HG03135 (cell line): ENCODE measurements around the gene XRCC6.
"Not testable (repeated sequence)": the region's sequence is repeated elsewhere in the genome, so short reads cannot be mapped to it uniquely, and the experiment has no call there.

Experiments
- ATAC-seq: cut with Tn5 transposase; IDR thresholded peaks from one replicate; pipeline ENCODE4 v1.9.1; 2021; ENCODE audit warnings: mild to moderate bottlenecking, moderate library complexity; ENCODE audit not compliant: unreplicated experiment

XRCC6 gene

DNA sequence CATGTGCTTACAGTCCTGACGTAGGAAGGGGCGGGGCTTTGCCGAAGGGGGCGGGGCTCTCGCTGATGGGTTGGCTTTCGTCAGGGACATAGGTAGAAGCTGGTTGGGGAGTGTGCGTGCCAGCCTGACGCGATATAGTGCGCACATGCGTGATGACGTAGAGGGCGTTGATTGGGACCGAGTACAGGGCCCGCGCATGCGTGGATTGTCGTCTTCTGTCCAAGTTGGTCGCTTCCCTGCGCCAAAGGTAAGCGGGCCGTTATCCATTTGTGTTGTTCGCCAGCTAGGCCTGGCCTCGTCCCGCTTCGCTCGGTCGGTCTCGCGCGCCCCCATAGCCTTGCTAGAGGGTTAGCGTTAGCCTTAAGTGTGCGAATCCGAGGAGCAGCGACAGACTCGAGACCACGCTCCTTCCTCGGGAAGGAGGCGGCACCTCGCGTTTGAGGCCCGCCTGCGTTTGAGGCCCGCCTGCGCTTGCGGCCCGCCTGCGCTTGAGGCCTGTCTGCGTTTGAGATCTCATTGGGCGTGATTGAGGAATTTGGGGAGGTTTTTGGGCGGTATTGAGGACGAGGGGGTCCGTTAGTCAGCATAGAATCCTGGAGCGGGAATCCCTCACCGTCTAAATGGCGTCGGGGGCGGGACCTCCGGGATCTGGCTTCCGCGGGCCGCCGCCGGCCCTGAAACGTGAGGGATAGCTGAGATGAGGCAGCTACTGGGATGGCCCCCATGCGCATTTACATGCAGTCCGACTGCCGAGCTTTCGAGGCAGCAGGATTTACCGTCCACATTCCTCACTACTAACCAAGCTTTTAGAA is at the start of gene XRCC6:
Gene XRCC6, plus strand, starts transcription at position 197 of the 812 bp plus-strand sequence. CDS start 710 bp downstream, outside the sequence.
- ATAC-seq = peak; percentile 76

DNA sequence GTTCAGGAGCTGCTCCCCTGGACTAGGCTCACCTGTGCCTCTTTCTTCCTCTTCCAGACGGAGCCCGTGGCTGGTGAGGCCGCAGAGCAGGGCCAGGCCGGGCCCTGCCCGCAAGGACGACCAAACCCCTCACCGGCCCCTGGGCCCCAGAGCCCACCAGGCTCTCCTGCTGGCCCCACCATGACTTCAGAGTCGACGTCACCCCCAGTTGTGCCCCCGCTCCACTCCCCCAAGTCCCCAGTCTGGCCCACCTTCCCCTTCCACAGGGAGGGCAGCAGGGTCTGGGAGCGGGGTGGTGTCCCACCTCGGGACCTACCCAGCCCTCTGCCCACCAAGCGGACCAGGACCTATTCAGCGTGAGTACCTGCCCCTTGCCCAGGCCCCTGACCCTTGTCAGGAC is 49.3 kb upstream of the XRCC6 start:
- no peak for ATAC-seq

DNA sequence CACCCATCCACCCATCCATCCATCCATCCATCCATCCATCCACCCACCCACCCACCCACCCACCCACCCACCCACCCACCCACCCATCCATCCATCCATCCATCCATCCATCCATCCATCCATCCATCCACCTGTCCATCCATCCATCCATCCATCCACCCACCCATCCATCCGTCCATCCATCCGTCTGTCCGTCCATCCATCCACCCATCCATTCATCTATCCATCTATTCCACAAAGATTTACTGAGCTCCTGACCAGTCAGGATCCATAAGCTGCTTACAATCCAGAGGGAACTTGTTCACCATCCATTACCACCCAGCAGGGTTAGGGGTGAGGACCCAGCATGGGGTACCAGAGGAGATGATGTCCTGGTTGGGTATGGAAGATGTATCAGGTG is 48.8 kb upstream of the XRCC6 start:
- not testable (repeated sequence) for ATAC-seq

DNA sequence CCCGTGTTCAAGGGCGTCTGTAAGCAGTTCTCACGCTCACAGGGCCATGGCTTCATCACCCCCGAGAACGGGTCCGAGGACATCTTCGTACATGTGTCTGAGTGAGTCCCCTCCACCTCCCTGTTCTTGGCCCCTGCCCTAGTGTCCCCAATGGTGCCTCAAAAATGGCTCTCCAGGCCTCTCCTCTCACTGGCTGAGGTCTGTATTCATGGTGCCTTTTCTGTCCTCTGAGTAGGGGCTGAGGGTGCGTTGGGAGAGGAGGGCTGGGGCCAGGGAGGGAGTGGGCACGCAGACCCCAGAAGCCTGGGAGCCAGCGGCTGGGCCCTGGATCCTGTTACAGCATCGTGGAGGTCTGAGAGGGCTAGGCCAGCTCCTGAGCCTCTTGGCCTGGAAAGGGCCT is 47.4 kb upstream of the XRCC6 start:
- ATAC-seq = no peak

DNA sequence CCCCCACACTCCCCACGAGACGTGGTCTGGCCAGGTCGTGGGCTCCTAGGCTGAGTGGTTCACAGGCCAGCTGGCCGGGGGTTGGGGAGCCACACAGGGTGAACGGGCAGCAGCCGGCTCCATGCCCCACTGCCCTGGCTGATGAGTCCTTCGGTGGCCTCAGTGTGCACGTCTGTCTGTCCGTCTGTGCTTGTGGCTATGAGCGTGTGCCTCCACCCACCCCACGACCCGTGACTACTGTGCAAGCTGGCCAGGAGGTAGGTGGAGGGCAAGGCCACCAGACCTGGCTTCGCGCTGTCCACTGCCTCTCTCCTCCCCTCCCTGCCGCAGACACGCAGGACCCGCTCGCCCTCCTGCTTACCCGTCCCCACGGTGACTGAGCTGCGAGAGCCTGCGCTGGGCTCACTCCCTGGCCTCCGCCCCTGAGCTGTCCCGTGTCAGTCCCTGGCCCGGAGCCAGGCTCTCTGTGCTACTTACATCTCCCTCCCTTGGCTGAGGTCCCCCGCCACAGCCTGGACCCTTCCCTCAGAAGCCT is 46.2 kb upstream of the XRCC6 start:
- no peak for ATAC-seq

DNA sequence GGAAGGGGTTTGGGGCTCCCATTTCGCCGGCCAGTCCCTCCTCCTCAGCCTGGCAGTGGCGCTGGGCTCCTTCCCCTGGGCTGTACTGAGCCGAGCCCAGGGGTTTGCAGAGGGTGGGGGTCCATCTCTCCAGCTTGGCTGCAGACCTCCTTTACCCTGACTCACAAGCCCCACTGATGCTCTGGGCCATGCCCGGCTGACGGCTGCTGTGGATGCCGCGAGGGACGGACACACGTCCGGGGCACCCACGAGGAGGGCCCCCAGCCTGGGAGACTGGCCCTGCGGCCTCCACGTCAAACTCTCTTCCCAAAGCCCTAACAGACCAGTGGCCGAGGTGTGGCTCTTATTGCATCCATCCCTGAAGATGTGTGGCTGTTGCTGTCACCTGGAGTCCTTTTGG is 45.6 kb upstream of the XRCC6 start:
- ATAC-seq = no peak

DNA sequence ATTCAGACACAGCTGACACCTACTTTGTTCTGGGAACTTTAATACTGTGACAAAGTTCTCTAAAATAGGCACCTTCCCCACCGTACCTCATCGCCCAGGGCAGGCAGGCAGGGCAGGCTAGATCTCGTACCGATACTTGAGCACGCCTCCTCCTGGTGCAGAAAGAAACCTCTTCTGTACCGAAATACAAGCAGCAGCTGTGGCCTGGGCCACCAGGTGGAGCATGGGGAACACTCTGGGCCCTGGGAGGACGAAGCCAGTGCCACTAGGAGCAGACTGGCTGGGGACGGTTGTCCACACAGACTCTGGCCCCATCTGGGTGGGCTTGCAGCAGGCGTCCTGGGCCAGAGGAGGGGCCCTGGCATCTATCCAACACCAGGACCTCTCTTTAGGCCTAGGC is 44.2 kb upstream of the XRCC6 start:
- no peak for ATAC-seq

DNA sequence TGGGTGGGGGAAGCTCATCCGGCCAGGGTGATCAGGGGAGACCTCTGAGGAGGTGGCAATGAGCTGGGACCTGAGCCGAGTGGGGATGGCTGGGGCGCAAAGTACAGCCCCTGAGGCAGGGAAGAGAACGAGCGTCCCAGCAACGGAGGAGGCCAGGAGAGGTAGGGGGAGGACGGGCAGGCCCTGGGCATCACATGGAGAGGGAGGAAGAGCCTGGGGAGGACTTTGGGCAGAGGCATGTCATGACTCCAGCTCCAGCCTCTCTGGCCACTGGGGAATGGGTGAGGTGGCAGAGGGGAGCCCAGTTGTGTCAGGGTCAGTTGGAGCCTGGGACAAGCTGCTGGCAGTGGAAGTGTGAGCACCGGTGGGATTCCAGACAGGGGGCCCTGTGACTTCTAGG is 43.0 kb upstream of the XRCC6 start:
- no peak for ATAC-seq

DNA sequence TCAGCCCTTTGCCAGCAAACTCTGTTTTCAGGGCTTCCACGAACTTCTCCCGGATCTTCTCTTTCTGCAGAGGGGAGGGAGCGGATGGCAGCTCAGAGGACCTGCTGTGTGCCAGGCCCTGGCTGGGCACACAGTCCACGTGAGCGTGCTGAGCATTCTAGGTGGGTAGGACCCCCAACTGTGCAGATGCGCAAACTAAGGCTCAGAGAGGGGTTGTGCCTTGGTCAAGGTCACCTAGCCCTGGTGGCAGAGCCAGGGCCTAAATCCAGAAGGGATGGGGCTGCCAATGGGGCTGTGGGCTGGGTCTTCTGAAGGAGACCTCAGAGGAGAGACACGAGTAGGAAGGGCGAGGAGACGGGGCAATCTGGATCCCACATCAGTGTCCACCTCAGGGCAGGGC is 42.3 kb upstream of the XRCC6 start:
- no peak for ATAC-seq

DNA sequence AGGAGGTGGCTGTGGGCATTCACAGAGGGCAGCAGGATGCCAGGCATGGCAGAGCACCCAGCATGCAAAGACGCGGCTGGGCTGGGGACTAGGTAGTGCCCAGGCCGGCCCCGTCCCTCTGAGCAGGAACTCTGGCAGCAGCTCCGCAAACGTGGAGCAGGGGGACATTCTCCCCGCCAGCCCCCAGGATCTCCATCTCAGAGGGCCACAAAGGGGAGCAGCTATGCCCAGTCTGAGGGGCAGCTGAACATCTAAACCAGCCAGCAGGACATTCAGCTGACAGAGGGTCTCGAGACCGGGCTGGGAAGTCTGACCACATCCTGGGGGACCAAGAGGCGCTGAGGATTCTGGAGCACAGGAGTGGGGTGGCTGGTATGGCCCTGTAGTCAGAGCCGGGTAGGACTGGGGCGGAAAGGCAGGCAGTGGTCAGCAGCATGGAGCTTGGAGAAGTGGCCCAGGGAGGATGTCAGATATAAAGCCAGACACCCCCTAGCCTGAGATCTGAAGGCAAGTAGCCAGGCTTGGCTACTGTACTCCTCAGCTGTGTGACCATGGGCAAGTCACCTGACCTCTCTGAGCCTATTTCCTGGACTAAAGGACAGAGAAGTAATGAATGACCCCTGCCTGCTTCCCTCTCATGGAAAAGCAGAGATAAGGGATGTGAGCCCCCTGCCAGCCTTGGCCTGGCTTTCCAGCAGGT is 41.6 kb upstream of the XRCC6 start:
- no peak for ATAC-seq

DNA sequence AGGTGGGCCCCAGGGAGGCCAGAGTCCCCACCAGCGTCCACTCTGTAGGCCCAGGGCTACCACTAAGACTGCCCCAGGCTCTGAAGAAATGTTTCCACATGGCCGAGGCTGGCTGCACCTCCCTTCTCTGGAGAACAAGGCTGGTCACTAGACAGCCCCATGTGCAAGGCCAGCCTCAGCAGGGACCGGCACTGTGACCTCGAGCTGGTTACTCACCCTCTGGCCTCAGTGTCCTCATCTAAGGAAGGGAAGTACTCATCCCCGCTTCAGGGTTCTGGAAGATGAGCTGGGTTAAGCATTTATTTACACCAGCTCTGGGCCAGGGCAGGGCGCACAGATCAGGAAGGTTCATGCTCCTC is 41.1 kb upstream of the XRCC6 start:
- ATAC-seq = no peak

DNA sequence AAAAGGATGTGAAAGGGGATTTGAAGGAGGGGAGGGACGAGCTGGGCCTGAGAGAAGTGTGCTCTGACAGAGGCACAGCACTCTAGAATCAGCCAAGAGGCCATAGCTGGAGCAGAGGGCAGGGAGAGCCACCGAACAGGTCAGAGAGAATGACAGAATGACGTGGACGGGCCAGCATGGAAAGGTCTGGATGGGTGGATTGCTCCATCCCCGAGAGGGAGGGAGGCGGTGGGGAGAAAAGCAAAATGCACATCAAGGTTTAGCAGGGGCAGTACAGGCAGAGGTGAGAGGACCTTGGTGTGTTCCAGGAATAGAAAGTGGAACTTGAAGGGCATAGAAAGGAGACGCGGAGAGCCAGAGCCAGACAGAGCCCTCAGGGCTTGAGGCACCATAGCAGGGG is 38.4 kb upstream of the XRCC6 start:
- ATAC-seq = no peak

DNA sequence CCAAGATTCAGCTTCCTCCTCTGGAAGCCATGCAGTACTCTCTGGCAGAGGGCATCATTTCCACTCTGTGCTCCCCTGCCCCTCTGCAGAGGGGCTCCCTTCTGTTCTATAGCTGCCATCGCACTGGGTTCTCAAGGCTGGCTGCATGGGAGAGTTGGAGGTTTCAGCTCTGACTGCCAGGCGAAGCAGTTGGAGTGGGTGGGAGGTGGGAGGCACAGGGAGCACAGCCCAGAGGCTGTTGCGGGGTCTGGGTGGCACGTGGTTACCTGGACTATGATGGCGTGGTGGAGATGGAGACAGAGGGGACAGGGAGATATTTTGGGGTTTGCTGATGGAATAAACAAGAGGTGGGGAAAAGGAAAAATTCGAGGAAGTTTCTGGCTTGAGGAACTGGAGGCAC is 36.2 kb upstream of the XRCC6 start:
- ATAC-seq = no peak

DNA sequence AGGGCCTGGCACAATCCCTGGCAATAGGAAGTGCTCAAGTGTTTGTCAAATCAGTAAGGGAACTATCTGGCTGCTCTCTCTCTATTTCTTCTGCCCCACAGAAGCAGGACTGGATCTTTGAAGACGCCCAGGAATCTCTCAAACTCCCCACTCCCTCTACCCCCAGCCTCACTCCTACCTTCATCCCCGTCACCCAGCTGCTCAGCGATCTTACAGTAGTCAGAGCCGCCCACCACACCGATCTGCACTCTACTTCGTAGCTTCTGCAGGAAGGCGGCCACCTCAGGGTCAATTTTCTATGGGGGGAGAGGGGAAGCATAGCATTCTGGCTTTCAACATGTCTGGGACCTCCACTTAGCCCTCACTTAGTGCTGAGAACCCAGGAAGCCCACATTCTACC is 35.2 kb upstream of the XRCC6 start:
- ATAC-seq = no peak

DNA sequence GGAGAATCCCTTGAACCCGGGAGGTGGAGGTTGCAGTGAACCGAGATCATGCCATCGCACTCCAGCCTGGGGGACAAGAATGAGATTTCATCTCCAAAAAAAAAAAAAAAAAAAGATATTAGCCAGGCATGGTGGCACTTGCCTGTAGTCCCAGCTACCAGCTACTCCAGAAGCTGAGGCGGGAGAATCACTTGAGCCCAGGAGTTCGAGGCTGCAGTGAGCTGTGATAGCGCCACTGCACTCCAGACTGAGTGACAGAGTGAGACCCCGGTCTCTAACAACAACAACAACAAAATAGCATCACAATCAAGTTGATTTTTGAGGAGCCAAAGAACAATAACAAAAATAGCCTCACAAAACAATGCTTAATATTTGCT is 33.8 kb upstream of the XRCC6 start:
- ATAC-seq = no peak

DNA sequence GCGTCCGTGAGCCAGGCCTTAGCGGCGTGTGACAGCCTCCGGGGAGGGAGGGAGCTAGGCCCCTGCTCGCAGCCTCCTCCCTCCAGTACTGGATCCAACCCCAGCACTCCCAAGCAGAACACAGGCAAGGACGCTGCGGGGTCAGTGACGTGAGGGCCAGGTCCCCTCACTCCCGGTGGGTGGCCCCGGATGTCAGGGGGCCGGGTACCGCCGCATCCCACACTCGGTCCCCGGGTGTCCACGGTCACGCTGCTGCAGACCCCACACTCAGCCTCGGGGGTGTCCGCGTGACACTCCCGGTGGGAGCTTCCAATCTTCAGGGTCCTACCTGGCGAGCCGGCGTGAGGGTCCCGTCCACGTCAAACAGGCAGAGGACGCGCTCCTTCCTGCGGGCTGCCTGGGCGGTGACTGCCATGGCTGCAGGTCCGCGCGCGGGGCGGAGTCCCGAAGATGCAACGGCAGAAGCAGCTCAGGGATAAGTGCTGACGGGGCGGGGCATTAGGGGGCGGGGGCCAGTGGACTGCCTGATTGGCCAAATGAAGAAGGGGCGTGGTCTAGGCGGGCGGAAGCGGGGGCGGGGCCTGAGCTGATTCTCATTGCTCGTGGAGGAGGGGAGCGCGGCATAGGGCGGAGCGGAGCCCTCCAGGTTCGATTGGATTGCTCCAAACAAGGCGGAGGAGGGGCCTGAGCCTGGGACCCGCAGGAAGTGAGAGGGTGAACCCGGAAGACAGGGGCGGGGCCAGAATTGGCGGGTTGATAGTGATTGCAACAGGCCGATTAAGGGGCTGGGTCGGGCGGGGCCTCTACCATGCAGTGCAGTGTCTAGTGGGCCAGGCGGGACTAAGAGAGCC is 31.5 kb upstream of the XRCC6 start, which contains the start of gene PMM1:
Gene PMM1, minus strand, starts transcription at position 450 of the 851 bp plus-strand sequence. Its CDS starts 35 bp downstream, at position 415.
- ATAC-seq = peak; percentile 88

DNA sequence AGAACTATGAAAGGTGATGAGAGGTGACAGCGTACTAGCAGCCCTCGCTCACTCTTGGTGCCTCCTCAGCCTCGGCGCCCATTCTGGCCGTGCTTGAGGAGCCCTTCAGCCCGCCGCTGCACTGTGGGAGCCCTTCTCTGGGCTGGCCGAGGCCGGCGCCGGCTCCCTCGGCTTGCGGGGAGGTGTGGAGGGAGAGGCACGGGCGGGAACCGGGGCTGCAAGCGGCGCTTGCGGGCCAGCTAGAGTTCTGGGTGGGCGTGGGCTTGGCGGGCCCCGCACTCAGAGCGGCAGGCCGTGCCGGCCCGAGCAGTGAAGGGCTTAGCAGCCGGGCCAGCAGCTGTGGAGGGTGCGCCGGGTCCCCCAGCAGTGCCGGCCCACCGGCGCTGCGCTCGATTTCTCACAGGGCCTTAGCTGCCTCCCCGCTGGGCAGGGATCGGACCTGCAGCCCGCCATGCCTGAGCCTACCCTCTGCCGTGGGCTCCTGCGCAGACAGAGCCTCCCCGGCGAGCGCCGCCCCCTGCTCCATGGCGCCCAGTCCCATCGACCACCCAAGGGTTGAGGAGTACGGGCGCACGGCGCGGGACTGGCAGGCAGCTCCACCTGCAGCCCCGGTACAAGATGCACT is 27.6 kb upstream of the XRCC6 start:
- not testable (repeated sequence) for ATAC-seq

DNA sequence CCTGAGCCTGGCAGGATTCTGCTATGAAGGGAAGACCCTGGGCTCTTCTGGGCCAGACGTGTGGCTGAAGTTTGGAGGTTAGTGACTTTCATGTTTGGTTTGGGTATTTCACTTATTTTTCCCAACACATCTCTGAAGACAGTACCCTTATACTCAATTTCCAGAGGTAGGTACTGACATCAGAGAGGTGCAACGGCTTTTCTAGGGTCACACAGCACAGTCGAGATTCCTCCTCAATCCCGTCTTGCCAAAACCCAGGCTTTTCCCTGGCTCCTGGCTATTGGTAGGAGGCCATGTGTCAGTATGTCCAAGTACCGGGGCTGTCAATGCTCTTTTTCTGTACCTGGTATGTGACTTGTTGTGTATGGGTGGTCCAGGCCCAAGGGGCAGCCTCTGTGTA is 25.4 kb upstream of the XRCC6 start:
- no peak for ATAC-seq

DNA sequence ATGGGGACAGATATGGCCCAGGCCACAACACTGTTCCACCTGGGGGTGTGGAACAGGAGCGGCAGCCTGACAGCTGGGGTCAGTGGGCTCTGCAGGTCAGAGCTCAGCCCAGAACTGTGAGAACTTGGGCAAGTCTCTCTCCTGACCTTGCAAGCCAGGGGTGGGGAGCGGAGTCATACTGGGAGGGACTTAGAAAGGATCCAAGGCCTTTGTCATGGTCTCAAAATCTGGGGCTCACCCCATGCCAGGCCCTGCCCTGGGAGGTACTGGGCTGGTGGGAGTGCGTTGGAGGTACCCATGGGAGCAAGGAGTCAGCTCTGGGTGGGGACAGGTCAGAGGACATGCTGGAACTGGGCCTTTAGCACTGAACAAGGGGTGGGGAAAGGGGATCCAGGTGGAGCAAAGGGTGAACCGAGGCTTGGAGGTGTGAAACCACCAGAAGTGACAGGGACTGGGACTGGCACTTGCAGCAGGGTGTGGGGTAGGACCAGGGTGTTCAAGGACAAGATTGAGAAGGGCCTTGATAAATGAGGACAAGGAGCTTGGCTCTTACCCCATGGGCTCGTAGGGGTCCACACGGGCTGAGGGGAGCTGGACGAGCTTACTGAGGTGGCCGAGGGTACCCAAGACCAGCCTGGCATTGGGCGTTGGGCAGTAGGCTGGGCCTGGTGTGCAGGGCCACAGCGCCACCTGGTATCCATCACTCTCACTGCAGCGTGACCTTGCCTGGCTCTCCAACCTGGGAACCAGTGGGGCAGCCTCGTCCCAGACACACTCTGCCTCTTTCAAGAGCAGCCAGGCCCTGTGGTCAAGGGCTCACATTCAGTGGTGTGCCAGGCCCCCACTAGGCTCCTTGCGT is 24.1 kb upstream of the XRCC6 start:
- ATAC-seq = no peak

DNA sequence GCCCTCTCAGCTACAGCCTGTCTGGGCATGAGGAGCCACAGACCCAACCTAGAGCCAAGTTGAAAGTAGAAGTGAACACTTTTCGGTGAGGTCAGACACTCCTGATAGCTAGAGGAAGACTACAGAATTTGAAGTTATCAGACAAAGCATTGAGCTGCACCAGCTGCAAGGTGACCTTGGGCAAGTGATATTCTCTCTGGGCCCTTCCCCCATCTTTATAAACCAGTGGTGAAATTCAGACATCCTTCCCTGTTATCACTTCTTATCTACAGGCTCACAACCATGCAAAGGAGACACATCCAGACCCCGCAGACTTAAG is 23.5 kb upstream of the XRCC6 start:
- no peak for ATAC-seq
